Gastroesophageal sphincter (tissue), 3 donors: ENCODE measurements around the gene TARS3.

ENCODE experiments used
- EP300 ChIP-seq: sonication (generic); formaldehyde crosslinking; IDR thresholded peaks from one replicate; pipeline ENCODE4 v1.6.1; 2017; ENCODE audit warnings: antibody characterized with exemption, mild to moderate bottlenecking
- POLR2A ChIP-seq, 2 donors: fragments of 450-650 bp; IDR thresholded peaks; one replicate each; pipeline ENCODE4 v1.6.1; 2017; ENCODE audit warnings: antibody characterized with exemption in 2 of 2, mild to moderate bottlenecking in 2 of 2, moderate library complexity in 1 of 2
- POLR2AphosphoS5 ChIP-seq: sonication (generic); formaldehyde crosslinking; IDR thresholded peaks from one replicate; pipeline ENCODE4 v1.6.1; 2017; ENCODE audit warnings: antibody characterized with exemption
- TF ChIP-seq, protein P1 (sequence below), 4 experiments: fragments of 200-600 bp in 2 of 4; fragments of 450-650 bp in 2 of 4; sonication (generic) in 1 of 4; IDR thresholded peaks; one replicate each; pipeline ENCODE4 v1.5.1; 2017 to 2019; ENCODE audit warnings: antibody characterized with exemption in 4 of 4, mild to moderate bottlenecking in 2 of 4, moderate library complexity in 2 of 4

- TF ChIP-seq, protein P1, sequence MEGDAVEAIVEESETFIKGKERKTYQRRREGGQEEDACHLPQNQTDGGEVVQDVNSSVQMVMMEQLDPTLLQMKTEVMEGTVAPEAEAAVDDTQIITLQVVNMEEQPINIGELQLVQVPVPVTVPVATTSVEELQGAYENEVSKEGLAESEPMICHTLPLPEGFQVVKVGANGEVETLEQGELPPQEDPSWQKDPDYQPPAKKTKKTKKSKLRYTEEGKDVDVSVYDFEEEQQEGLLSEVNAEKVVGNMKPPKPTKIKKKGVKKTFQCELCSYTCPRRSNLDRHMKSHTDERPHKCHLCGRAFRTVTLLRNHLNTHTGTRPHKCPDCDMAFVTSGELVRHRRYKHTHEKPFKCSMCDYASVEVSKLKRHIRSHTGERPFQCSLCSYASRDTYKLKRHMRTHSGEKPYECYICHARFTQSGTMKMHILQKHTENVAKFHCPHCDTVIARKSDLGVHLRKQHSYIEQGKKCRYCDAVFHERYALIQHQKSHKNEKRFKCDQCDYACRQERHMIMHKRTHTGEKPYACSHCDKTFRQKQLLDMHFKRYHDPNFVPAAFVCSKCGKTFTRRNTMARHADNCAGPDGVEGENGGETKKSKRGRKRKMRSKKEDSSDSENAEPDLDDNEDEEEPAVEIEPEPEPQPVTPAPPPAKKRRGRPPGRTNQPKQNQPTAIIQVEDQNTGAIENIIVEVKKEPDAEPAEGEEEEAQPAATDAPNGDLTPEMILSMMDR (IDR thresholded peaks at IDR 0.05): no peak
- TF ChIP-seq POLR2A (IDR thresholded peaks at IDR 0.05): no peak
- TF ChIP-seq POLR2AphosphoS5: no peak
- TF ChIP-seq EP300: no peak
Measured at GRCh38 chr15:101702077-101702476, 22.2 kb downstream of the TARS3 start.
